Mammary epithelial cell (primary cell): ENCODE data around the gene P2RX7.

ENCODE experiments used
- CTCF ChIP-seq, 2 donors: IDR thresholded peaks in 1 of 2; conservative IDR thresholded peaks in 1 of 2; 2 replicates each; pipeline ENCODE4 v1.5.1; 2011 to 2012; ENCODE audit warnings: inconsistent platforms in 2 of 2, low read length in 2 of 2, mild to moderate bottlenecking in 2 of 2, control low read depth in 1 of 2, low read depth in 1 of 2; ENCODE audit not compliant: insufficient read depth in 1 of 2; ENCODE audit errors: extremely low read depth in 1 of 2
- EZH2 ChIP-seq: IDR thresholded peaks from 2 replicates; pipeline ENCODE4 v1.6.1; 2012; ENCODE audit warnings: low read length, inconsistent platforms, borderline replicate concordance

DNA sequence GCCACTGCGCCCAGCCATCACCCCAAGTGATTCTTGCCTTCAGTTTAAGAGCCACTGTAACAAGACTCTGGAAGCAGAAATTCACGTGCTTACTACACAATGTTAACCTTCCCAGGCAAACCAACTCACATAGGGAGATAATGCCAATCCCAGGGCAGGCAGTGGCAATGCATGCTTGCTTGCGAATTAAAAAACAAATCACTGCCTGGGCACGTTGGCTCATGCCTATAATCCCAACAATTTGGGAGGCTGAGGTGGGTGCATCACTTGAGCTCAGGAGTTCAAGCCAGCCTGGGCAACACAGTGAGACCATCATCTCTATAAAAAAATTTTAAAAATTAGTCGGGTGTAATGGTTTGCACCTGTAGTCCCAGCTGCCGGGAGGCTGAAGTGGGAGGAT is 39.5 kb downstream of the P2RX7 start:
- TF ChIP-seq EZH2, result no peak
- no peak for TF ChIP-seq CTCF (conservative IDR thresholded peaks at IDR 0.05 in 1 of 2, IDR thresholded peaks at IDR 0.05 in 1 of 2; ENCODE audit: extremely low read depth in 1 of 2, insufficient read depth in 1 of 2, low read depth in 1 of 2, low read length in 2 of 2)
